GM21515 (cell line): ENCODE results near the gene CSNK1G3.
"Not testable (repeated sequence)": the region's sequence is repeated elsewhere in the genome, so short reads cannot be mapped to it uniquely, and the experiment has no call there.

Experiments used
- ATAC-seq: cut with Tn5 transposase; IDR thresholded peaks from one replicate; pipeline ENCODE4 v1.9.1; 2021; ENCODE audit not compliant: unreplicated experiment

The CSNK1G3 gene

GRCh38 chr5:123636006-123636405, 124.0 kb downstream of the CSNK1G3 start:
- no peak for ATAC-seq

GRCh38 chr5:123637028-123637427, 125.1 kb downstream of the CSNK1G3 start:
- not testable (repeated sequence) for ATAC-seq

- no peak for ATAC-seq
These were observed 127.3 kb downstream of the CSNK1G3 start for GRCh38 chr5:123639244-123639643.

DNA sequence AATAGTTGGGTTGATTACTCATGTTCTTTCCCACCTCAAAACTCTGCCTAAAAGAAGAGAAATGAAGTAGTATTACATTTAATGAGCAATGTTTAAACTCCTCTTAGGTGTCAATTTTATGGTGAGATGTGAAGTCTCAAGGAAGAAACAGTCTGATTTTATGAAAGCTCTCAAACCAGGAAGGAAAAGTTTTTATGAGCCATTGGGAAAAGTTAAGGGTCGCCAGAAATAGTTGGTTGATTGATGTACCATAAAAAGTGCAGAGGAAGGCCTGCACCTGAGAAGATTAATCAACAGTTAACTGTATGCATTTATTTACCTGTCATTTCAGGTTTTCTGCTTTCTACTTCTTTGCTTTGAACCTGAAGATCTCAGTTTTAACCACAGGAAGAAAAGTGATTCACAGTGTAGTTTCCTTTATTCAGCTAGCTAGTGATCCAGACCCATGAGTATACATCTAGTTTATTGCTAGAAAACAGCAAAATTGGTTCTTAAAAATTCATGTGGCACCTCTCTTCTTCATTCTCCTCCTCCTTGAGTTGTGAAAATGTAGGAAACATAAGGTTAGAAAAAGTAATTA, 133.1 kb downstream of the CSNK1G3 start:
- no peak for ATAC-seq

GRCh38 chr5:123647066-123647465, 135.1 kb downstream of the CSNK1G3 start:
- ATAC-seq, result no peak

GRCh38 chr5:123651234-123651633, 139.3 kb downstream of the CSNK1G3 start:
- no peak for ATAC-seq

DNA sequence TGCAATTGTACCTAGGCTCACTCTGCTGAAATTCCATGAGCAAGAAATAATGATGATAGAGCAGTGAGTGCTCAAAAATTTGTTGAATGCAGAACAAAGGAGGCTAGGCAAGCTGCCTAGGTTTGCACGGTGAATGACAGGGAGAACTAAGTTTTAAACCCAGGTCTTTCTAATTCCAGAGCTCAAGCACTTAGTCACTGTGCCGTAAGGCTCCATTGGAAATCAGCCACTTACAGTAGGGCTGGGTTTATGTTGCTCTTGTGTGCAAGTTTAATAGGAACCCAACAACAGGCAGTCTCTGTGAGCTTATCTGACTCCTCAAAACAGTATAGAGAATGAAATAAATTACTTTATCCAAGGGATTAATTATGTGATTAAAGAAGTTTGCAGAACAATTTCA, 147.0 kb downstream of the CSNK1G3 start:
- no peak for ATAC-seq

GRCh38 chr5:123659495-123659894, 147.5 kb downstream of the CSNK1G3 start:
- no peak for ATAC-seq

DNA sequence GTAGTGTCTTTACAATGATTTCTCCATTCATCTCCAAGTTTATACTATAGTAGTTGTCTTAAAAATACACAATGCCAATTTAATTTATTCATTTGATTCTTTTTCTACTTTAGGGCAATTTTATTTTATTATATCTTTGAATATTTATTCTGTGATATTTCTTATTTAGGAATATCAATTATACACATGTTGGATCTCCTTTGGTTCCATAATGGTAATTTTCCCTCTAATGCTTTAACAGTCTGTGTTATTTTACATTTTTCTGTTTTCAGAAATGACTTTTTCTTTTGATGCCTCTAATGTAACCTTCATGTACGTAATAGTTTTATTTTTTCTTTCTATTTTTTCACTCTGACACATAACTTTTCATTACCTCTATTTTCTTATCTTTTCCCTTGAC, 153.0 kb downstream of the CSNK1G3 start:
- no peak for ATAC-seq

DNA sequence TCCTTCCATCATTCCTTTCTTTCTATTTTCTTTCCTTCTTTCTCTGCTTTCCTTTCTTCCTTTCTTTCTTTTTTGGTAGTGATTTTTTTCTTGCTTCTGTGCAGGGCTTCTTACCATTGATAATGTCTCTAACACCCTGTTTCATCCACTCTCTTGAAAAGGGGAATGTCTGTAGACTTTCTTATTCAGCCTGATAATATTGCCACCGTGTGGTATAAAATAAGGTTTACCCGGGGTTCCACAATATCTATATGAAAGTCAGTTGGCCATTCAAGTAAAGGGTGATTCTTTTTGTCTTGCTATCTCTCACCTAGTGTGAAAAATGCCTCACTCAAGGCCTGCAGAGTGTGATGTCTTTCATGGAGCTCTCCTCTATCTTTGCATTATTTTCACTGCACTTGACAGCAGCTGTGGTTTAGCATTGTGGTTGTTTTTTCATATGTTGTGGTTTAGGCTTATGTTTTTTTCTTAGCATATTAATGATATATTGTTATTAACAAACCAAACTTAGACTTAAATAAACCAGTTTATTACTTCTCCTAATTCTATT, 153.9 kb downstream of the CSNK1G3 start:
- no peak for ATAC-seq
